HG03060 (cell line): ENCODE measurements around the gene COX4I1.
"Not testable (repeated sequence)": the region's sequence is repeated elsewhere in the genome, so short reads cannot be mapped to it uniquely, and the experiment has no call there.

ENCODE experiments used
- ATAC-seq: cut with Tn5 transposase; IDR thresholded peaks from one replicate; pipeline ENCODE4 v1.9.1; 2021; ENCODE audit warnings: low read depth, moderate number of reproducible peaks; ENCODE audit not compliant: unreplicated experiment

Gene COX4I1

DNA sequence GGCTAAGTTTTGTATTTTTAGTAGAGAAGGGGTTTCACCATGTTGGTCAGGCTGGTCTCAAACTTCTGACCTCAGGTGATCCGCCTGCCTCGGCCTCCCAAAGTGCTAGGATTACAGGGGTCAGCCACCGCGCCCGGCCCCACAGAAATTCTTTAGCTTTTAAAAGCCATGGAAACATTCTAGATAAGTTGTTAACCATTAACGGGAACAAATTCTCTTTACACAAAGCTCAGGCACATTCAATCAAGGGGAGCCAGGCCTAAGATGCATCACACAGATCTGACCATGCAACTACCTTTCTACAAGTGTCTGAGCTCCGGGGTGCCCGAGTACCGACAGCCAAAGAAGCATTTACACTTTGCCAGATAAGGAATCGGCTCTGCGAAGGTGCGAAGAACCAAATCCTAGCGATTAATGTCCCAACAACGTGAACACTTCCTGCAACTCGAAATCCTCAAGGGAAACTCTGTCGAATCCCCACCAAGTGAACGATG, 1.2 kb upstream of the COX4I1 start:
- no peak for ATAC-seq

DNA sequence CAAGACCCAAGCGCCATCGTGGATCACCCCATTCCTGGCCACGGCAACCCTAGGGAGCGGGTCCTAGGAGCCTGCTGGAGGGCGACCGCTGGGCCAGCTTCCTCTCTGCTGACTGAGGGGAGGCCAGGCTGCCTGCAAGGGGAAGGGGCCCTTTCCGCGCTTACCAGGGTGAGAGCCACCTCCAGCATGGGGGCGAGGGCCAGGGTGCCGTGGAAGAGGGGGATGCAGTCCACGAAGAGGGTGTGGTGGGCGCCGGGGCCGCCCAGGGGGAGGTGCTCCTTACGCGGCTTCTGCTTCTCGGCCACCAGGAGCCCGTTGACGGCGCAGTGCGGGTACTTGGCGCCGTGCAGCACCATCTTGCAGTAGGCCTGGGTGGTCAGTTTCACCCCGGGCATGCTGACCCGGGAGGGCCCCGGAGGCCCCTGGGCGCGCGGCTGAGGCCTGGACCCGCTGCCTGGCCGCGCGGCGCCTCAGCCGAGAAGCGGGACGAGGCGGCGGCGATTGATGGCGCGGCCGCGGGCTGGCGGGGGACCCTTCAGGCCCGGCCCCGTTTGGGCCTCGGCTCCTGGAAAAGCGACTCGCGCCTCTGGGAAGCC, 496 bp upstream of the COX4I1 start:
- no peak for ATAC-seq

DNA sequence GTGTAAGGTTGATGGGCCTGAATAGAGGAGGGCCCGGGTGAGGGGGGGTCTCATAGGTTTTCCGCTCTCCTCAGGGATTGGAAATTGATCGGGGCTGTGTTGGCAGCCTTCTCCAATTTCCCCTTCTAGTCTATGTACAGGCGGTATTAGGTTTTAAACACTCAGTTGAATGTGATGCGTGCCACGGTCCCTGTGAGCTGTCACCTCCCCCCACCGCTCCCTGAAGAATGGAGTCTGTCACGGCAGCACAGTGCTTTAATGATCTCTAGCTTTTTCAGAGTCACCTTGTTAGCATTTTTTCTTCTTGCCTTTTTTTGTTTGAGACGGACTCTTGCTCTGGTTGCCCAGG, 800 bp downstream of the COX4I1 start:
- ATAC-seq = no peak

DNA sequence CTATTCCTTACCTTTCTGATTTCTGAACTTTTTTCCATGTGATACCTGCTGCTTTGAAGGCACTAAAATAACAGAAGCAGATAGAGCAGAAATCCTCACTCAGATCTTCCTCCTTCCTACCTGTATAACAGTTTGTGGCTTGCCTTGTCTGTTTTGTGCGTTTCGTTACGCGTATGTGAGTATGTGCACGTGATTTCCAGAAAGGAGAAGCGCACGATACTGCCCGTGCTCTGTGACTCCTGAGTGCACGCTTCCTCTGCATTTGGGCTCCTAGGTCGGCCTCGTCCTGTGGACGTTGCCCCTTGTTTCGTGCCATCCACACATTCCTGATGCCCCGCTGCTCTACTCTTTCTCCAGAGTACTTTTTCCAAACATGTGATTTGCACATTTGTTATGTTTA, 4.1 kb downstream of the COX4I1 start:
- no peak for ATAC-seq

DNA sequence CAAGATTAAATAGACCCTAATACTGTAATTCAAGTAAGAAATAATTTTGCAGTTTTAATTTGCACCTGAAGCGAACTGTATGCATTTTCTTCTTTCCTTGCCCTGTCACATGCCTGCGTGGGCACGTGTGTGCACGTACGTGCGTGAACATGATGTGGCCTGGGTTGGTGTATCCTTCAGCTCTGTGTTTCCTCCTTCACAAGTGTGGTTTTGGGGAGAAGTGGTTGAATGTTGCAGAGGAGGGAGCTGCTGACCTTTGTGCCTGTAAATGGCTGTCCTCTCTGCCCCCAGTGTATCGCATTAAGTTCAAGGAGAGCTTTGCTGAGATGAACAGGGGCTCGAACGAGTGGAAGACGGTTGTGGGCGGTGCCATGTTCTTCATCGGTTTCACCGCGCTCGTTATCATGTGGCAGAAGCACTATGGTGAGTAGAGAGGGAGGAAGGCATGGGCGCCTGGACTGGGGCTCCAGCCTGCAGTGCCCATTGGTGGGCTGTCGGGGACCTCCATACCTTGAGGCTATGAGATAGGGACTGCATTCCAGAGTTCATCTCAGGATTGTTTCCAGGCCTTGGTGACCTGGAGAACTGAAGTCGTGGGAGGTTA, 6.0 kb downstream of the COX4I1 start:
- no peak for ATAC-seq

- ATAC-seq = no peak
Measured at GRCh38 chr16:85806539-85806938, 7.0 kb downstream of the COX4I1 start.

- ATAC-seq = not testable (repeated sequence)
Measured at GRCh38 chr16:85807340-85807739, 7.8 kb downstream of the COX4I1 start.

DNA sequence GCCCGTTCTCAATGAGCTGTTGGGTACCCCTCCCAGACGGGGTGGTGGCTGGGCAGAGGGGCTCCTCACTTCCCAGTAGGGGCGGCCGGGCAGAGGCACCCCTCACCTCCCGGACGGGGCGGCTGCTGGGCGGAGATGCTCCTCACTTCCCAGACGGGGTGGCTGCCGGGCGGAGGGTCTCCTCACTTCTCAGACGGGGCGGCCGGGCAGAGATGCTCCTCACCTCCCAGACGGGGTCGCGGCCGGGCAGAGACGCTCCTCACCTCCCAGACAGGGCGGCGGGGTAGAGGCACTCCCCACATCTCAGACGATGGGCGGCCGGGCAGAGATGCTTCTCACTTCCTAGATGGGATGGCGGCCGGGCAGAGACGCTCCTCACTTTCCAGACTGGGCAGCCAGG, 8.6 kb downstream of the COX4I1 start:
- not testable (repeated sequence) for ATAC-seq

DNA sequence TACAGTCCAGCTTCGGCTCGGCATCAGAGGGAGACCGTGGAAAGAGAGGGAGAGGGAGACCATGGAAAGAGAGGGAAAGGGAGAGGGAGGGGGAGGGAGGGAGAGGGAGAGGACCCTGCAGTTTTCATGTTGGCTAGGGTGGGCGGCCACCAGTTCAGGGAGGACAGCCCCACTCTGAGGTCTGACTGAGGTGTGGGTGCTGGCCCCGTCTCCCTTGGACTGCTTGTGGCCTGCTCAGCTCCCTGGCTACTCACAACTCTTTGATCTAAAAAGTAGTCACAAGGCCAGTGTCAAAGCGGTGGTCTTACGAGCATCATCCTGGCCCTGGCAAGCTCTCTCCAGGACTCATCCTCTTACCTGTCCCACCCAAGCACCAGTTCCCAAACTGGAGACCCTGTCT, 9.4 kb downstream of the COX4I1 start:
- no peak for ATAC-seq

GRCh38 chr16:85809645-85810044, 10.2 kb downstream of the COX4I1 start:
- ATAC-seq = no peak

DNA sequence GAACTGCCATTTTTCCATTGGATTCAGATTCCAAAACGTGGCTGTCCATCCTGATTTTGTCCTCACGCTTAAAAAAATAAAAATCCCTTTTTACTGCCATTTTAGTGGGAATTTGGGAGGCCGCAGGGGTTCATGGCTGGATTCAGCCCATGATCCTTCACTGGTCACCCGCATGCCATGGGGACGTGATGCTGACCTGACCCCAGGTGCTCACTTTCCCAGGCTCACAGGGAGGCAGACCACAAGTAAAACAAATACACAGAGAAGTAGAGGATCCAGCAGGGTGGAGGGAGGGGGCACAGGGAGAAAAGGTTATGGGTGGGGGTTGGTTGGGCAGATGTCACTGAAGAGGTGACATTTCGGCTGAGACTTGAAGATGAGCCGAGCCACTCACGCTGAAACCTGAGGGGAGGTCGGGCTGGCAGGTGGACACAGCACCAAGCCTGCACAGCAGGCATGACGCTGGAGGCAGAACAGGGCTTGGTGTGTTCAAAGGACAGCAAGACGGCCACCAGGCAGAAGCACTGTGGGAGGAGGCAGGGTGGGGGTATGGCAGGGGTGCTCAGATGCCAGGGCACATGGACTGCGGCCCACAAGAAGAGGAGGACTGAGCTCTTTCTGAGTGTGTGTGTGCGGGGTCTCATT, 10.7 kb downstream of the COX4I1 start:
- ATAC-seq = no peak

GRCh38 chr16:85810742-85811115, 11.2 kb downstream of the COX4I1 start:
- no peak for ATAC-seq

DNA sequence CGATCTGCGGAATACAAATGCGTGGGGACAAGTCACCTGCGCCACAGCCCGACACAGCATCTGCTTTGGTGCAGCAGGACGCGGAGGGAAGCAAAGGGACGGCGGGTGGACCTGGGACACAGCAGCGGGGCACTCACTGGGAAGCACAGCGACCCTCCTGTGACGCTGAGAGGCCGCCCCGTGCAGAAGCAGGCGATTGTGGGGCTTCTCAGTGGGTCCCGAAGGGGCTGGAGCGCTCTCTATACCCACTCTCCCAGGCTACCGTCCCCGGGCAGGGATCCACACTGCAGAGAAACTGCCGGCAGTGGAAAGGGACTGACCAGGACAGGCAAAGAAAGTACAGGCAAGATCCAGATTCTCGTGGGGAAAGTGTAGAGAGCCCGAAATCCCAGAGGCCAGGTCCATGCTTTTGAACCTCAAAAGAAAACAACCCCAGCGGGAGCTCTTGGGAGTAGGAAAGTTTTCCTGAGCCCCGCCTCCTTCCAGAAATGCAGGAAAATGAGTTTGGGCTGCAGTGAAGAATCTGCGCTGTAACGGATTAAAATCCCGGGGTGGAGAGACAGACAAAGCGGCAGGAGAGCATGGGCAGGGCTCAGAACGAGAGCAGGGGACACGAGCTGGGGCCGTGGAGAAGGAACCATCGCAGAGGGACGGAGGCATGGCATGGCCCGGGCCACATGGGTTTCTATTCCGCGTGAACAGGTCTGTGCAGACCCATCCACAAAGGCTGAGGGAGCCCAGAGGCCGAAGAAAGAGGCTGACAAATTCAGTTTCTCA, 12.7 kb downstream of the COX4I1 start:
- no peak for ATAC-seq

DNA sequence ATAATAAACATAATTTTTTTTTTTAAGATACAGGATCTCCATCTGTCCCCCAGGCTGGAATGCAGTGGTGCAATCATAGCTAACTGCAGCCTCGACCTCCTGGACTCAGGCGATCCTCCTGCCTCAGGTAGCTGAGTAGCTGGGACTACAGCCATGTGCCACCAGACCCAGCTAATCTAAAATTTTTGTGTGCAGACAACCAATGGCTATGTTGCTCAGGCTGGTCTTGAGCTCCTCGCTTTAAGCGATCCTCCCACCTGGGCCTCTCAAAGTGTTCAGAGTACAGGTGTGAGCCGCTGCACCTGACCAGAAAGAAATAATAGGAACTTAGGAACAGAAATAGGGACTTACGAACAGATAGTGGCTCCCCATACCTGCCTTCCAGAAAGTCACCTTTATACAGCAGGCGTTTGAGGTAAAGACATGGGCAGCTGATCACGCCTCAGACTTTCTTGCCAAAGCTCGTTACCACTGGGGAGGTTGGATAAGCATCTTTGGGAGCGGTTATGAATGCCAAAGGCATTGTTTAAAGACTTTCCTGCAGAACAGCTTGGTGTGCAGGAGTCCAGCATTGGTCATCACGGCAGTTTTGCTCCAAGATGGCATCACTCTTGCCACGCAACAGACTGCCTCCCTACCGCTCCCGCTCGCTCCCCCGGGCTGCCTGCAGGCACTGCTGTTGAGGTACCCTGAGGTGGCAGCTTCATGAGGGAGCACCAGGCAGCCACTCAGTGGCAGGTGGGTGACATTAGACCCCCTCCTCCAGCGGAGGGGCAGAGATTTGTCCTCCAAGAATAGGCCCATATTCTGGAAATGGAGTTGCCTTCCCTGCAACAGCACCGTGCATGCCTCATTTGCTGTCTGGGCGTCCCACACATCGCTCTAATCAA, 13.6 kb downstream of the COX4I1 start:
- no peak for ATAC-seq

- no peak for ATAC-seq
Measured at GRCh38 chr16:85816159-85816558, 16.7 kb downstream of the COX4I1 start.

DNA sequence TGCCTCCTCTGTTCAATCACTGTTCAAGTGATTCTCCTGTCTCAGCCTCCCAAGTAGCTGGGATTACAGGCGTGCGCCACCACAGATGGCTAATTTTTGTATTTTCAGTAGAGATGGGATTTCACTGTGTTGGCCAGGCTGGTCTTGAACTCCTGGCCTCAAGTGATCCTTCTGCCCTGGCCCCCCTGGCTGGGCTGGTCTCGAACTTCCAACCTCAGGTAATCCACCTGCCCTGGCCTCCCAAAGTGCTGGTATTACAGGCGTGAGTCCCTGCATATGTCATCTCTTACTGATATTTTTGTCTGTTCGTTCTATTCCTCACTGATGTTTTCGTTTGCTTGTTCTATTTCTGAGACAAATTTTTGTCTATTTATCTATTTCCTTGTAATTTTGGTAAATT, 17.7 kb downstream of the COX4I1 start:
- ATAC-seq = not testable (repeated sequence)

DNA sequence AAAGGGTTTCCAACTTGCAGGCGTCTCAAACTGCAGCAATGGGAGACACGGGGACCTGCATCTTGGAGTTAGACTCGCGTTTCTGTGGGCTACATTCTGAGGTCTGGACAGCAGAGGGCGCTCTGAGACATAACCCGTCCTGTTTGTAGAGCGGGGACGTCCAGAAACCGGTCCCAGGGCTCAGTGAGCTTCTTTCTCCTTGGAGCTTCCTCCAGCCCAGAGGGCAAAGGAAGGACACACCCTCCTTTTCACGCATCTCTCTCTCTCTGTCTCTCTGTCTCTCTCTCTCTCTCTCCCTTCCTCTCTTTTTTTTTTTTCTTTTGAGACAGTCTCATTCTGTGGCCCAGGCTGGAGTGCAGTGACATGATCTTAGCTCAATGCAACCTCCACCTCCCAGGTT, 19.8 kb downstream of the COX4I1 start:
- ATAC-seq = no peak

GRCh38 chr16:85819771-85820170, 20.3 kb downstream of the COX4I1 start:
- ATAC-seq = no peak

- ATAC-seq = no peak
Measured at GRCh38 chr16:85820604-85821372, 21.3 kb downstream of the COX4I1 start.
